IMR-90 (cell line): ENCODE data around the gene MARCHF3. TPM values are rescaled to one million over a fixed set of nuclear protein-coding genes. Genes with fewer than 3 reads are reported as not detected.

Experiments used
- ATAC-seq: fragments of 200-7000 bp; cut with Tn5 transposase; 2 replicates; pipeline ENCODE4 v1.9.1; 2020; ENCODE audit warnings: low read depth, mild to moderate bottlenecking, moderate library complexity
- BruUV-seq: library from RNA; stranded (reverse); fragments of 400-500 nt; replicated peaks from 2 replicates; lab custom pipeline; 2021; lab: Mats Ljungman, UMichigan
- CTCF ChIA-PET: fragments of 300-600 bp; formaldehyde crosslinking; extraction: SDS; loops from one replicate; lab custom pipeline; 2021; ENCODE audit warnings: antibody characterized with exemption; lab: Yijun Ruan, JAX
- POLR2A ChIA-PET: fragments of 300-600 bp; sonication (Branson Sonifier 250); formaldehyde crosslinking; loops from one replicate; lab custom pipeline; 2022; ENCODE audit warnings: antibody characterized with exemption; ENCODE audit not compliant: unreplicated experiment; lab: Charles Lee
- DNase-seq: peaks from one replicate; pipeline ENCODE4 v3.0.0; 2013
- H2AFZ ChIP-seq: replicated peaks from 2 replicates; pipeline ENCODE3; 2013; ENCODE audit warnings: low read length, mild to moderate bottlenecking; ENCODE audit not compliant: poor library complexity
- H2AK5ac ChIP-seq: 2 replicates; pipeline ENCODE4 v1.6.1; 2013; ENCODE audit warnings: low read depth, low read length, inconsistent platforms
- H2AK9ac ChIP-seq: replicated peaks from 2 replicates; pipeline ENCODE3; 2013; ENCODE audit warnings: mild to moderate bottlenecking, low read depth, low read length, moderate library complexity; ENCODE audit not compliant: poor library complexity
- H2BK120ac ChIP-seq: 2 replicates; pipeline ENCODE4 v1.6.1; 2013; ENCODE audit warnings: low read depth, low read length, inconsistent platforms
- H2BK15ac ChIP-seq: 3 replicates; pipeline ENCODE4 v1.6.1; 2013; ENCODE audit warnings: low read depth, low read length, inconsistent platforms
- H2BK20ac ChIP-seq: 2 replicates; pipeline ENCODE4 v1.6.1; 2013; ENCODE audit warnings: low read depth, mild to moderate bottlenecking, inconsistent platforms, low read length, moderate library complexity
- H2BK5ac ChIP-seq: 2 replicates; pipeline ENCODE4 v1.6.1; 2013; ENCODE audit warnings: mild to moderate bottlenecking, low read depth, low read length, inconsistent platforms; ENCODE audit not compliant: poor library complexity, severe bottlenecking
- H3K14ac ChIP-seq: replicated peaks from 2 replicates; pipeline ENCODE4 v1.6.1; 2013; ENCODE audit warnings: low read depth, low read length, inconsistent platforms
- H3K18ac ChIP-seq: 2 replicates; pipeline ENCODE4 v1.6.1; 2013; ENCODE audit warnings: low read depth, low read length, control low read depth
- H3K23ac ChIP-seq: 2 replicates; pipeline ENCODE4 v1.6.1; 2013; ENCODE audit warnings: low read depth, low read length, inconsistent platforms
- H3K27ac ChIP-seq: 2 replicates; pipeline ENCODE4 v1.5.1; 2013; ENCODE audit warnings: mild to moderate bottlenecking, control low read depth, low read length; ENCODE audit not compliant: insufficient read depth
- H3K27me3 ChIP-seq: 2 replicates; pipeline ENCODE4 v1.6.1; 2013; ENCODE audit warnings: low read length; ENCODE audit not compliant: control insufficient read depth, insufficient read depth
- H3K36me3 ChIP-seq: 2 replicates; pipeline ENCODE4 v1.6.1; 2013; ENCODE audit warnings: low read length, mixed read lengths; ENCODE audit not compliant: control insufficient read depth, insufficient read depth
- H3K4ac ChIP-seq: 2 replicates; pipeline ENCODE4 v1.6.1; 2013; ENCODE audit warnings: low read depth, low read length, inconsistent platforms
- H3K4me1 ChIP-seq: 2 replicates; pipeline ENCODE4 v1.6.1; 2013; ENCODE audit warnings: low read length, mixed read lengths; ENCODE audit not compliant: control insufficient read depth, insufficient read depth
- H3K4me2 ChIP-seq: 2 replicates; pipeline ENCODE4 v1.6.1; 2013; ENCODE audit warnings: low read depth, mild to moderate bottlenecking, control low read depth, low read length, moderate library complexity
- H3K4me3 ChIP-seq: 2 replicates; pipeline ENCODE4 v1.5.1; 2013; ENCODE audit warnings: low read depth, mild to moderate bottlenecking, control low read depth, low read length, moderate library complexity; ENCODE audit not compliant: insufficient read depth
- H3K56ac ChIP-seq: 2 replicates; pipeline ENCODE4 v1.6.1; 2013; ENCODE audit warnings: low read length, inconsistent platforms; ENCODE audit not compliant: insufficient read depth; ENCODE audit errors: extremely low read depth
- H3K79me1 ChIP-seq, 2 experiments: 2 replicates each; pipeline ENCODE4 v1.6.1; 2013; ENCODE audit warnings: low read length in 2 of 2, inconsistent platforms in 1 of 2, low read depth in 1 of 2
- H3K9ac ChIP-seq: 2 replicates; pipeline ENCODE4 v1.6.1; 2013; ENCODE audit warnings: low read depth, low read length, control low read depth
- H3K9me1 ChIP-seq: 2 replicates; pipeline ENCODE4 v1.6.1; 2013; ENCODE audit warnings: low read length, inconsistent platforms; ENCODE audit not compliant: insufficient read depth
- H3K9me3 ChIP-seq: 2 replicates; pipeline ENCODE4 v1.6.1; 2013; ENCODE audit warnings: low read length; ENCODE audit not compliant: control insufficient read depth, insufficient read depth
- H4K20me1 ChIP-seq: 2 replicates; pipeline ENCODE4 v1.6.1; 2013; ENCODE audit warnings: low read length, inconsistent platforms; ENCODE audit not compliant: insufficient read depth
- H4K5ac ChIP-seq: 2 replicates; pipeline ENCODE4 v1.6.1; 2013; ENCODE audit warnings: mild to moderate bottlenecking, low read depth, low read length, control low read depth
- H4K8ac ChIP-seq, 2 experiments: 2 replicates each; pipeline ENCODE4 v1.6.1; 2013; ENCODE audit warnings: low read depth in 2 of 2, low read length in 2 of 2, control low read depth in 1 of 2, inconsistent platforms in 1 of 2
- H4K91ac ChIP-seq: 2 replicates; pipeline ENCODE4 v1.6.1; 2013; ENCODE audit warnings: low read depth, low read length, inconsistent platforms; ENCODE audit not compliant: insufficient read depth
- BHLHE40 ChIP-seq: fragments of 150-350 bp; IDR thresholded peaks from 2 replicates; pipeline ENCODE4 v1.6.1; 2016; ENCODE audit warnings: mild to moderate bottlenecking, low read depth, low read length
- CEBPB ChIP-seq: IDR thresholded peaks from 2 replicates; pipeline ENCODE4 v1.6.1; 2012; ENCODE audit warnings: low read depth, low read length, improper control_type of control experiment
- CHD1 ChIP-seq: IDR thresholded peaks from 2 replicates; pipeline ENCODE4 v1.6.1; 2012; ENCODE audit warnings: low read depth, low read length, improper control_type of control experiment
- FOS ChIP-seq: fragments of 150-350 bp; IDR thresholded peaks from 2 replicates; pipeline ENCODE4 v1.6.1; 2016; ENCODE audit warnings: low read depth, low read length
- MAZ ChIP-seq: IDR thresholded peaks from 2 replicates; pipeline ENCODE4 v1.6.1; 2012; ENCODE audit warnings: low read depth, mild to moderate bottlenecking, low read length, improper control_type of control experiment, moderate library complexity, borderline replicate concordance
- MXI1 ChIP-seq: IDR thresholded peaks from 2 replicates; pipeline ENCODE4 v1.6.1; 2012; ENCODE audit warnings: low read depth, mild to moderate bottlenecking, low read length, moderate library complexity, borderline replicate concordance
- USF2 ChIP-seq: fragments of 150-350 bp; IDR thresholded peaks from 2 replicates; pipeline ENCODE4 v1.6.1; 2017; ENCODE audit warnings: mild to moderate bottlenecking, antibody characterized with exemption, low read length, low read depth
- WGBS, 2 experiments: methylation state at CpG; one replicate each; pipeline versions ENCODE4 v1.1.5 to v1.1.7; 2013; ENCODE audit warnings: missing lambda C conversion rate in 2 of 2; ENCODE audit not compliant: insufficient read length in 1 of 2; ENCODE audit errors: extremely low coverage in 2 of 2; 5-methylcytosine and 5-hydroxymethylcytosine counted together
- dilution Hi-C: fragments of 300-500 bp; cut with HindIII; formaldehyde crosslinking; loops from one replicate; pipeline ENCODE4 v1.14.3; 2018; ENCODE audit warnings: low sequenced_read_pairs; ENCODE audit not compliant: unreplicated experiment
- in situ Hi-C: fragments of 300-500 bp; cut with MboI; formaldehyde crosslinking; loops from 3 replicates; pipeline ENCODE4 v1.14.3; 2019; ENCODE audit warnings: low sequenced_read_pairs, inconsistent platforms, mixed read lengths
- intact Hi-C: fragments of 100-400 bp; cut with micrococcal nuclease; formaldehyde crosslinking; loops from 2 replicates; pipeline ENCODE4 v1.10.0; 2022
- polyA plus RNA-seq, 3 experiments: library from polyadenylated mRNA; depleted of rRNA; stranded (reverse); fragments of >200 nt; gene quantifications; 2 replicates each; pipeline ENCODE4 v1.2.3, GENCODE V29; 2012; ENCODE audit warnings: low replicate concordance in 1 of 3
- total RNA-seq: library from RNA; depleted of rRNA; stranded (reverse); fragments of >200 nt; gene quantifications from 2 replicates; pipeline ENCODE4 v1.2.3, GENCODE V29; 2012

The MARCHF3 gene
- total and polyA plus RNA-seq, 2 of the 4 experiments (the other 2 are of a cell fraction): 11.2 to 18.8 TPM

DNA sequence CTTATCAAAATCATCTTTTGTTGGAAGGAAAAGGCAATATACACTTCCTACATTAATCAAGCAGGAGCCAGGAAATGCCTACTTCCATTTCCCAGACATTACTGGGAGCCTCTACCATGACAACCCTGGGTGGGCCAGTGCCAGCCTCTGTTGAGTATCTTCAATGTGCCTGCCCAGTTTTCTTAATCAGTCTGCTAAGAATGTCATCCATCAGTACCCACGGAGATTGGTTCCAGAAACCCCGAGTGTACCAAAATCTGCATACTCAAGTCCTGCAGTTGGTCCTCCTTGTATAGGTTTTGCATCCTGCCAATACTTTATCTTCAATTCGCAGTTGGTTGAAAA is 82.4 kb downstream of the MARCHF3 start:
- Histone ChIP-seq H3K4ac (no peak overlapping the region), H3K4me1 (no peaks in the 10 kb centered on the region; the same call in 1 of the 2 replicates), H2BK120ac (no peak overlapping the region), H4K20me1 (no peaks in the 10 kb centered on the region), H2BK5ac (no peak overlapping the region), H4K8ac (no peak overlapping the region), H3K56ac (no peak overlapping the region), H3K23ac (no peak overlapping the region), H3K9ac (no peak overlapping the region), H3K14ac (no peak overlapping the region), H4K91ac (no peak overlapping the region), H3K4me2 (no peak overlapping the region), H3K27me3 (no peaks in the 10 kb centered on the region), H3K27ac (no peak overlapping the region), H3K18ac (no peak overlapping the region), H2BK20ac (no peak overlapping the region), H2AK5ac (no peak overlapping the region), H3K4me3 (no peak overlapping the region), H3K79me1 (peaks cover 0 to 18% of the 10 kb centered on the region in 2 experiments; a peak in 2 of 4 replicates), H2AK9ac (no peak overlapping the region), H3K9me1 (no peaks in the 10 kb centered on the region; the same call in 1 of the 2 replicates), H3K36me3 (no peaks in the 10 kb centered on the region), H2AFZ (no peak overlapping the region), H4K5ac (no peak overlapping the region), H2BK15ac (no peak overlapping the region), H3K9me3 (no peaks in the 10 kb centered on the region)
- in situ Hi-C loops (no loop called here), intact Hi-C loops (no loop called here), dilution Hi-C loops (no loop called here)
- ATAC-seq (no peak), DNase-seq (no peak)
- BruUV-seq: no TSS peak
- WGBS, 2 experiments: 93% methylated on average over 2 of the region's 3 CpGs; no CpG with 5 or more reads in 1 of the 2 experiments
- TF ChIP-seq USF2: no peak
- TF ChIP-seq BHLHE40: no peak
- TF ChIP-seq CEBPB: no peak
- no peak for TF ChIP-seq FOS
- no peak for TF ChIP-seq MAZ
- no peak for TF ChIP-seq MXI1
- no peak for TF ChIP-seq CHD1
- ChIA-PET POLR2A (no interaction called here), CTCF (no interaction called here)
